Neural cell (in vitro differentiated cells): ENCODE measurements around the gene NBPF11. TPM values are rescaled to one million over a fixed set of nuclear protein-coding genes. Genes with fewer than 3 reads are reported as not detected.
"Not testable (repeated sequence)": the region's sequence is repeated elsewhere in the genome, so short reads cannot be mapped to it uniquely, and the experiment has no call there.

Experiments
- H2AFZ ChIP-seq: fragments of 200-600, 300-800 bp; sonication (generic), shearing (Covaris generic); 2 replicates; pipeline ENCODE4 v1.6.0; 2014; ENCODE audit warnings: low read depth, mild to moderate bottlenecking, antibody characterized with exemption, low read length, moderate library complexity
- H3F3A ChIP-seq: fragments of 200-600 bp; shearing (Covaris generic); 2 replicates; pipeline ENCODE4 v1.6.1; 2016; ENCODE audit warnings: mild to moderate bottlenecking, moderate library complexity, mixed read lengths, antibody characterized with exemption, low read length; ENCODE audit not compliant: insufficient read depth, poor library complexity, severe bottlenecking
- H3K27ac ChIP-seq: fragments of 200-600, 300-800 bp; sonication (generic), shearing (Covaris generic); 2 replicates; pipeline ENCODE4 v1.5.1; 2014; ENCODE audit warnings: mild to moderate bottlenecking, low read length, moderate library complexity
- H3K27me3 ChIP-seq: fragments of 300-800, 200-600 bp; sonication (generic), shearing (Covaris generic); 2 replicates; pipeline ENCODE4 v1.6.0; 2014; ENCODE audit warnings: mild to moderate bottlenecking, low read depth, low read length, moderate library complexity; ENCODE audit not compliant: insufficient read depth
- H3K36me3 ChIP-seq: fragments of 300-800, 200-600 bp; sonication (generic), shearing (Covaris generic); 2 replicates; pipeline ENCODE4 v1.5.1; 2014; ENCODE audit warnings: mild to moderate bottlenecking, antibody characterized with exemption, low read length, moderate library complexity; ENCODE audit not compliant: insufficient read depth
- H3K4me2 ChIP-seq: fragments of 300-800, 200-600 bp; sonication (generic), shearing (Covaris generic); 2 replicates; pipeline ENCODE4 v1.6.0; 2014; ENCODE audit warnings: mild to moderate bottlenecking, low read length
- H3K4me3 ChIP-seq: fragments of 300-800, 200-600 bp; sonication (generic), shearing (Covaris generic); 2 replicates; pipeline ENCODE4 v1.5.1; 2014; ENCODE audit warnings: mild to moderate bottlenecking, low read length, moderate library complexity
- H3K79me2 ChIP-seq: fragments of 200-600 bp; shearing (Covaris generic); replicated peaks from 2 replicates; pipeline ENCODE4 v1.6.0; 2014; ENCODE audit warnings: mild to moderate bottlenecking, low read length, moderate library complexity; ENCODE audit not compliant: insufficient read depth
- H3K9ac ChIP-seq: fragments of 300-800, 200-600 bp; sonication (generic), shearing (Covaris generic); 2 replicates; pipeline ENCODE4 v1.6.1; 2016; ENCODE audit warnings: mild to moderate bottlenecking, low read length, mixed read lengths
- H3K9me2 ChIP-seq: fragments of 200-600 bp; shearing (Covaris generic); 2 replicates; pipeline ENCODE4 v1.6.1; 2016; ENCODE audit warnings: mild to moderate bottlenecking, low read length, mixed read lengths; ENCODE audit not compliant: insufficient read depth
- H3K9me3 ChIP-seq: fragments of 200-600, 300-800 bp; sonication (generic), shearing (Covaris generic); 2 replicates; pipeline ENCODE4 v1.6.1; 2016; ENCODE audit warnings: mild to moderate bottlenecking, mixed run types, low read length, moderate library complexity, mixed read lengths
- H4K20me1 ChIP-seq: fragments of 200-600 bp; shearing (Covaris generic); 2 replicates; pipeline ENCODE4 v1.6.1; 2016; ENCODE audit warnings: mild to moderate bottlenecking, mixed run types; ENCODE audit not compliant: insufficient read depth
- EP300 ChIP-seq: fragments of 450-650 bp; conservative IDR thresholded peaks from 2 replicates; pipeline ENCODE4 v1.6.1; 2014; ENCODE audit warnings: antibody characterized with exemption, mild to moderate bottlenecking, moderate library complexity; ENCODE audit not compliant: poor library complexity, severe bottlenecking
- EZH2 ChIP-seq: fragments of 200-600, 300-800 bp; shearing (Covaris generic), sonication (generic); IDR thresholded peaks from 2 replicates; pipeline ENCODE4 v1.6.1; 2014; ENCODE audit warnings: antibody characterized with exemption, low read length, borderline replicate concordance, mild to moderate bottlenecking; ENCODE audit not compliant: insufficient read depth, poor library complexity, severe bottlenecking
- MXI1 ChIP-seq: fragments of 450-650 bp; conservative IDR thresholded peaks from 2 replicates; pipeline ENCODE4 v1.6.1; 2014; ENCODE audit warnings: antibody characterized with exemption, mild to moderate bottlenecking; ENCODE audit not compliant: poor library complexity, severe bottlenecking
- POLR2AphosphoS5 ChIP-seq: IDR thresholded peaks from 2 replicates; pipeline ENCODE4 v1.6.1; 2012
- RAD21 ChIP-seq: fragments of 450-650 bp; conservative IDR thresholded peaks from 2 replicates; pipeline ENCODE4 v1.6.1; 2014; ENCODE audit warnings: antibody characterized with exemption, mild to moderate bottlenecking, moderate library complexity
- SMC3 ChIP-seq: fragments of 450-650 bp; conservative IDR thresholded peaks from 2 replicates; pipeline ENCODE4 v1.6.1; 2014; ENCODE audit warnings: antibody characterized with exemption, mild to moderate bottlenecking, moderate library complexity; ENCODE audit not compliant: poor library complexity
- TAF1 ChIP-seq: IDR thresholded peaks from 2 replicates; pipeline ENCODE4 v1.6.1; 2012; ENCODE audit warnings: low read depth
- polyA plus RNA-seq: library from polyadenylated mRNA; depleted of rRNA; stranded (reverse); fragments of >200 nt; gene quantifications from 2 replicates; pipeline ENCODE4 v1.2.3, GENCODE V29; 2014
- TF ChIP-seq, protein P1 (sequence below): IDR thresholded peaks from 2 replicates; pipeline ENCODE4 v1.6.1; 2012; ENCODE audit warnings: borderline replicate concordance
- TF ChIP-seq, protein P2 (sequence below): fragments of 450-650 bp; IDR thresholded peaks from 2 replicates; pipeline ENCODE4 v1.5.1; 2014; ENCODE audit warnings: antibody characterized with exemption, mild to moderate bottlenecking, moderate library complexity; ENCODE audit not compliant: poor library complexity, severe bottlenecking

NBPF11 gene
- polyA plus RNA-seq, 1 donor from 2014 or later: 21.8 TPM

GRCh38 chr1:148160048-148160342 lies 7.9 kb upstream of the NBPF11 start:
- no peaks in the 10 kb centered on the region for H3K36me3 ChIP-seq
- H3K9me2 ChIP-seq: no peaks in the 10 kb centered on the region
- no peak overlapping the region for H3K9ac ChIP-seq
- H3F3A ChIP-seq: no peaks in the 10 kb centered on the region
- no peak overlapping the region for H3K4me3 ChIP-seq
- H4K20me1 ChIP-seq: no peaks in the 10 kb centered on the region
- H3K79me2 ChIP-seq: no peaks in the 10 kb centered on the region
- H3K27ac ChIP-seq: no peak overlapping the region
- H2AFZ ChIP-seq: no peak overlapping the region
- no peaks in the 10 kb centered on the region for H3K9me3 ChIP-seq
- no peak overlapping the region for H3K4me2 ChIP-seq
- TF ChIP-seq, protein P1, sequence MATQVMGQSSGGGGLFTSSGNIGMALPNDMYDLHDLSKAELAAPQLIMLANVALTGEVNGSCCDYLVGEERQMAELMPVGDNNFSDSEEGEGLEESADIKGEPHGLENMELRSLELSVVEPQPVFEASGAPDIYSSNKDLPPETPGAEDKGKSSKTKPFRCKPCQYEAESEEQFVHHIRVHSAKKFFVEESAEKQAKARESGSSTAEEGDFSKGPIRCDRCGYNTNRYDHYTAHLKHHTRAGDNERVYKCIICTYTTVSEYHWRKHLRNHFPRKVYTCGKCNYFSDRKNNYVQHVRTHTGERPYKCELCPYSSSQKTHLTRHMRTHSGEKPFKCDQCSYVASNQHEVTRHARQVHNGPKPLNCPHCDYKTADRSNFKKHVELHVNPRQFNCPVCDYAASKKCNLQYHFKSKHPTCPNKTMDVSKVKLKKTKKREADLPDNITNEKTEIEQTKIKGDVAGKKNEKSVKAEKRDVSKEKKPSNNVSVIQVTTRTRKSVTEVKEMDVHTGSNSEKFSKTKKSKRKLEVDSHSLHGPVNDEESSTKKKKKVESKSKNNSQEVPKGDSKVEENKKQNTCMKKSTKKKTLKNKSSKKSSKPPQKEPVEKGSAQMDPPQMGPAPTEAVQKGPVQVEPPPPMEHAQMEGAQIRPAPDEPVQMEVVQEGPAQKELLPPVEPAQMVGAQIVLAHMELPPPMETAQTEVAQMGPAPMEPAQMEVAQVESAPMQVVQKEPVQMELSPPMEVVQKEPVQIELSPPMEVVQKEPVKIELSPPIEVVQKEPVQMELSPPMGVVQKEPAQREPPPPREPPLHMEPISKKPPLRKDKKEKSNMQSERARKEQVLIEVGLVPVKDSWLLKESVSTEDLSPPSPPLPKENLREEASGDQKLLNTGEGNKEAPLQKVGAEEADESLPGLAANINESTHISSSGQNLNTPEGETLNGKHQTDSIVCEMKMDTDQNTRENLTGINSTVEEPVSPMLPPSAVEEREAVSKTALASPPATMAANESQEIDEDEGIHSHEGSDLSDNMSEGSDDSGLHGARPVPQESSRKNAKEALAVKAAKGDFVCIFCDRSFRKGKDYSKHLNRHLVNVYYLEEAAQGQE: no peak
- no peak for TF ChIP-seq POLR2AphosphoS5
- no peak for TF ChIP-seq MXI1
- TF ChIP-seq, protein P2, sequence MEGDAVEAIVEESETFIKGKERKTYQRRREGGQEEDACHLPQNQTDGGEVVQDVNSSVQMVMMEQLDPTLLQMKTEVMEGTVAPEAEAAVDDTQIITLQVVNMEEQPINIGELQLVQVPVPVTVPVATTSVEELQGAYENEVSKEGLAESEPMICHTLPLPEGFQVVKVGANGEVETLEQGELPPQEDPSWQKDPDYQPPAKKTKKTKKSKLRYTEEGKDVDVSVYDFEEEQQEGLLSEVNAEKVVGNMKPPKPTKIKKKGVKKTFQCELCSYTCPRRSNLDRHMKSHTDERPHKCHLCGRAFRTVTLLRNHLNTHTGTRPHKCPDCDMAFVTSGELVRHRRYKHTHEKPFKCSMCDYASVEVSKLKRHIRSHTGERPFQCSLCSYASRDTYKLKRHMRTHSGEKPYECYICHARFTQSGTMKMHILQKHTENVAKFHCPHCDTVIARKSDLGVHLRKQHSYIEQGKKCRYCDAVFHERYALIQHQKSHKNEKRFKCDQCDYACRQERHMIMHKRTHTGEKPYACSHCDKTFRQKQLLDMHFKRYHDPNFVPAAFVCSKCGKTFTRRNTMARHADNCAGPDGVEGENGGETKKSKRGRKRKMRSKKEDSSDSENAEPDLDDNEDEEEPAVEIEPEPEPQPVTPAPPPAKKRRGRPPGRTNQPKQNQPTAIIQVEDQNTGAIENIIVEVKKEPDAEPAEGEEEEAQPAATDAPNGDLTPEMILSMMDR: no peak
- TF ChIP-seq EP300: no peak
- no peak for TF ChIP-seq RAD21
- TF ChIP-seq EZH2: no peak
- TF ChIP-seq SMC3: no peak
- TF ChIP-seq TAF1: no peak
- no peaks in the 10 kb centered on the region for H3K27me3 ChIP-seq

GRCh38 chr1:148158341-148159003 lies 6.4 kb upstream of the NBPF11 start:
- no peaks in the 10 kb centered on the region for H3F3A ChIP-seq
- no peak overlapping the region for H3K9ac ChIP-seq
- H3K79me2 ChIP-seq: no peaks in the 10 kb centered on the region
- no peaks in the 10 kb centered on the region for H3K27me3 ChIP-seq
- H2AFZ ChIP-seq: no peak overlapping the region
- H3K9me3 ChIP-seq: no peaks in the 10 kb centered on the region
- no peak overlapping the region for H3K4me2 ChIP-seq
- no peaks in the 10 kb centered on the region for H3K9me2 ChIP-seq
- no peak overlapping the region for H3K27ac ChIP-seq
- H4K20me1 ChIP-seq: no peaks in the 10 kb centered on the region
- H3K4me3 ChIP-seq: no peak overlapping the region
- no peaks in the 10 kb centered on the region for H3K36me3 ChIP-seq
- no peak for TF ChIP-seq POLR2AphosphoS5
- TF ChIP-seq, protein P1: no peak
- no peak for TF ChIP-seq EP300
- no peak for TF ChIP-seq EZH2
- TF ChIP-seq MXI1: no peak
- TF ChIP-seq RAD21: no peak
- TF ChIP-seq TAF1: no peak
- TF ChIP-seq SMC3: no peak
- TF ChIP-seq, protein P2: no peak

GRCh38 chr1:148157803-148158202 lies 5.7 kb upstream of the NBPF11 start:
- H3K9ac ChIP-seq, H3K79me2 ChIP-seq, H3K27me3 ChIP-seq, H3K9me3 ChIP-seq, H3K27ac ChIP-seq, H3F3A ChIP-seq, H4K20me1 ChIP-seq, H3K36me3 ChIP-seq, H3K9me2 ChIP-seq, H3K4me2 ChIP-seq, H3K4me3 ChIP-seq, H2AFZ ChIP-seq: not testable (repeated sequence)
